HG03196 (cell line): ENCODE data around the gene CDKN1A.

Experiments used
- ATAC-seq: cut with Tn5 transposase; IDR thresholded peaks from one replicate; pipeline ENCODE4 v1.9.1; 2021; ENCODE audit not compliant: unreplicated experiment

The CDKN1A gene

DNA sequence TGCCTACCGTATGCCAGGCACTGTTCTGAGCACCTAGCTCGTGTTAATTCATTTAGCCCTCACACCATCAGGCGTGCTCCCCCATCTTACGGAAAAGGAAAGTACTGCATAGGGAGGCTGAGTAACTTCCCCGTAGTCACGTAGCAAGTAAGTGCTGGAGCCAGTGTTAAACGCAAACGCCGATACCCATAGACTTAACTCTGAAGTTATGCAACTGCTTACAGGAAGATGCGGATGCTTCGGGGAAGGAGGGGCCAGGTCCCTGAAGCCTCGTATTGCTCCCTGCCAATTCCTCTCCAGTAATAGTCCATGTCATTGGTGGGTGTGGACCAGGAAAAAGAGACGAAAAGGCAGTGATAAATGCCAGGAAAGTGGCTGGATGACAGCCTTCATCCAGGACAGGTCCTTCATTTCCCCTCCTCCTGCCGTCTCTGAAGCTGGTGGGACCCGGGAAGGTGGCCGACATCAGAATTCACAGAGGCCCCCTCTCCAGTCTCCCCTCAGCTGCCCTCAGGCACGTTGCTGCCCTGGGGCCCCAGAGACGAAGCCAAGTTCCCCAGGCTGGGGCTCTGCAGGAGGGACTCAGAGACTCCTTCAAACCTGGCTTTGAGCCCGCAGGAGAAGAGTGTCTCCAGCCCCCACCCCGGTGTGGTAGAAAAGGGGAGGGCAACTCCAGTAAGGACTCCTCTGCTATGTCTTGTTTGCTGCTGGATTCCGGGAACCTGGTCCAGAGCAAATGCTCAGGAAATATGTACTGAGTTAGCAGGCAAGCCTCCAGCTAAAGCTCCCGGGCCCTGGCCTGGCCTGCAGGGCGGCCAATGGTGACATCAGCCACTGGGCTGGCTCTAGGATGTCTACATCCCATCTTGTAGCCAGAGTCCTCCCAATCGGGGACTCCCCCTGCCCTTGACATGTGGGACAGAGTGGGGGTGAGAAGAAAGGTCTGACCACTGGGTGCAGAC, 56.9 kb downstream of the CDKN1A start:
- ATAC-seq, result no peak
